Astrocyte (in vitro differentiated cells and primary cell): ENCODE data around the gene VASH2.

ENCODE experiments used
- EZH2 ChIP-seq: IDR thresholded peaks from 2 replicates; pipeline ENCODE4 v1.6.1; 2012; ENCODE audit warnings: mild to moderate bottlenecking, low read length, inconsistent platforms; ENCODE audit not compliant: insufficient read depth
- TF ChIP-seq, protein P1 (sequence below): IDR thresholded peaks from 2 replicates; pipeline ENCODE4 v1.5.1; 2011; ENCODE audit warnings: low read depth, mild to moderate bottlenecking, inconsistent platforms, low read length, moderate library complexity; ENCODE audit not compliant: insufficient read depth

DNA sequence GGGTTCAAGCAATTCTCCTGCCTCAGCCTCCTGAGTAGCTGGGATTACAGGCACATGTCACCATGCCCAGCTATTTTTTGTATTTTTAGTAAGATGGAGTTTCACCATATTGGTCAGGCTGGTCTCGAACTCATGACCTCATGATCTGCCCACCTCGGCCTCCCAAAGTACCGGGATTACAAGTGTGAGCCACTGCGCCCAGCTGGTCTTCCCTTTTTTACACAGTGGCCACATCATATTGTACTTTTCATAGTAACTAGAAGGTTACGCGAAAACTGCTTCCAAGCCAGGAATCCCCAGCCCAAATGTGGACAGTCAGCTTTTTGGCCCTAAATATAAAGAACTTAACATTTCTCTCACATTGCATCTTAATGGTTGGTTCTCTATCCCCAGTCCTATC, 4.2 kb downstream of the VASH2 start:
- TF ChIP-seq, protein P1, sequence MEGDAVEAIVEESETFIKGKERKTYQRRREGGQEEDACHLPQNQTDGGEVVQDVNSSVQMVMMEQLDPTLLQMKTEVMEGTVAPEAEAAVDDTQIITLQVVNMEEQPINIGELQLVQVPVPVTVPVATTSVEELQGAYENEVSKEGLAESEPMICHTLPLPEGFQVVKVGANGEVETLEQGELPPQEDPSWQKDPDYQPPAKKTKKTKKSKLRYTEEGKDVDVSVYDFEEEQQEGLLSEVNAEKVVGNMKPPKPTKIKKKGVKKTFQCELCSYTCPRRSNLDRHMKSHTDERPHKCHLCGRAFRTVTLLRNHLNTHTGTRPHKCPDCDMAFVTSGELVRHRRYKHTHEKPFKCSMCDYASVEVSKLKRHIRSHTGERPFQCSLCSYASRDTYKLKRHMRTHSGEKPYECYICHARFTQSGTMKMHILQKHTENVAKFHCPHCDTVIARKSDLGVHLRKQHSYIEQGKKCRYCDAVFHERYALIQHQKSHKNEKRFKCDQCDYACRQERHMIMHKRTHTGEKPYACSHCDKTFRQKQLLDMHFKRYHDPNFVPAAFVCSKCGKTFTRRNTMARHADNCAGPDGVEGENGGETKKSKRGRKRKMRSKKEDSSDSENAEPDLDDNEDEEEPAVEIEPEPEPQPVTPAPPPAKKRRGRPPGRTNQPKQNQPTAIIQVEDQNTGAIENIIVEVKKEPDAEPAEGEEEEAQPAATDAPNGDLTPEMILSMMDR, result no peak
- no peak for TF ChIP-seq EZH2
